Stomach (tissue), 9 donors: ENCODE results near the gene RHOH. TPM values are rescaled to one million over a fixed set of nuclear protein-coding genes. Genes with fewer than 3 reads are reported as not detected.

ENCODE experiments used
- DNase-seq, 2 donors: peaks; one replicate each; pipeline versions ENCODE4 v3.0.0 to v3.0.0-alpha.2; 2013 to 2019
- H3K27ac ChIP-seq, 5 donors: fragments of 200-600 bp in 4 of 5; sonication (generic) in 4 of 5; one replicate each; pipeline ENCODE4 v1.5.1; 2013 to 2019; ENCODE audit warnings: mild to moderate bottlenecking in 1 of 5, moderate library complexity in 1 of 5
- H3K27me3 ChIP-seq, 3 donors: fragments of 200-600 bp; sonication (generic); one replicate each; pipeline ENCODE4 v1.5.1; 2017 to 2019; ENCODE audit warnings: mixed run types in 1 of 3
- H3K36me3 ChIP-seq, 4 donors: fragments of 200-600 bp; sonication (generic); 1 replicate in 3 of 4; 2 replicates in 1 of 4; pipeline ENCODE4 v1.5.1; 2016 to 2019
- H3K4me1 ChIP-seq, 4 donors: fragments of 200-600 bp; sonication (generic); one replicate each; pipeline ENCODE4 v1.5.1; 2016 to 2019
- H3K4me3 ChIP-seq, 4 donors: fragments of 200-600 bp; sonication (generic) in 3 of 4; one replicate each; pipeline ENCODE4 v1.5.1; 2016 to 2019; ENCODE audit warnings: mild to moderate bottlenecking in 1 of 4
- H3K9me3 ChIP-seq, 4 donors: fragments of 200-600 bp; sonication (generic); one replicate each; pipeline ENCODE4 v1.5.1; 2016 to 2019
- CTCF ChIP-seq, 7 experiments: fragments of 450-650 bp in 4 of 7; fragments of 200-600 bp in 3 of 7; sonication (generic) in 3 of 7; IDR thresholded peaks; one replicate each; pipeline ENCODE4 v1.5.1; 2016 to 2019; ENCODE audit warnings: antibody characterized with exemption in 7 of 7, control low read depth in 2 of 7, mild to moderate bottlenecking in 1 of 7
- EP300 ChIP-seq: sonication (generic); formaldehyde crosslinking; IDR thresholded peaks from one replicate; pipeline ENCODE4 v1.6.1; 2017; ENCODE audit warnings: antibody characterized with exemption
- POLR2A ChIP-seq, 4 donors: fragments of 450-650 bp; IDR thresholded peaks; one replicate each; pipeline ENCODE4 v1.6.1; 2016; ENCODE audit warnings: antibody characterized with exemption in 4 of 4, control low read depth in 2 of 4, mild to moderate bottlenecking in 1 of 4, moderate library complexity in 1 of 4
- POLR2AphosphoS5 ChIP-seq, 3 donors: sonication (generic); formaldehyde crosslinking; IDR thresholded peaks; one replicate each; pipeline ENCODE4 v1.6.1; 2016; ENCODE audit warnings: antibody characterized with exemption in 3 of 3
- WGBS, 5 donors: extraction: QIAGEN DNeasy Blood & Tissue Kit in 3 of 5; methylation state at CpG; one replicate each; pipeline versions ENCODE4 v1.1.5 to v1.1.7; 2013 to 2018; 5-methylcytosine and 5-hydroxymethylcytosine counted together
- intact Hi-C: fragments of 100-400 bp; cut with DNase I; formaldehyde crosslinking; loops from one replicate; pipeline ENCODE4 v1.15.1; 2023; ENCODE audit warnings: low total_unique reads
- polyA plus RNA-seq, 3 donors: library from polyadenylated mRNA; stranded (reverse); fragments of 200-250 nt; gene quantifications; one replicate each; pipeline ENCODE4 v1.2.3, GENCODE V29; 2013
- total RNA-seq, 5 donors: library from RNA; depleted of rRNA; stranded (reverse); fragments of >200 nt; gene quantifications; one replicate each; pipeline versions ENCODE4 v1.1.0 to v1.2.3, GENCODE V29; 2014 to 2016
- donor health status: healthy with polysubstance abuse.
- donor health status: Bipolar disorder and iron deficiency.
- donor health status: healthy.

Gene RHOH
- total and polyA plus RNA-seq, 8 donors, result 1.3 to 7.5 (median 4.0) TPM

GRCh38 chr4:40182001-40182400, 14.8 kb upstream of the RHOH start:
- no peak for TF ChIP-seq POLR2A (IDR thresholded peaks at IDR 0.05)
- H3K36me3 ChIP-seq, result no peaks in the 10 kb centered on the region
- no peak overlapping the region for H3K4me3 ChIP-seq
- H3K27ac ChIP-seq, result no peak overlapping the region
- no peak for DNase-seq
- H3K27me3 ChIP-seq, result no peaks in the 10 kb centered on the region
- peaks cover 0 to 9% (median 0%) of the 10 kb centered on the region in 4 donors for H3K4me1 ChIP-seq
- intact Hi-C loops, result no loop called here
- H3K9me3 ChIP-seq, result no peaks in the 10 kb centered on the region
- WGBS, 5 donors, result 85 to 92% (median 87%) methylated on average over 4 of the region's 4 CpGs

GRCh38 chr4:40182954-40183353, 13.9 kb upstream of the RHOH start:
- no peaks in the 10 kb centered on the region for H3K36me3 ChIP-seq
- intact Hi-C loops, result no loop called here
- TF ChIP-seq EP300 (no peak), POLR2AphosphoS5 (IDR thresholded peaks at IDR 0.05) (no peak), POLR2A (IDR thresholded peaks at IDR 0.05) (no peak), CTCF (IDR thresholded peaks at IDR 0.05) (no peak)
- no peak for DNase-seq
- no peak overlapping the region for H3K27ac ChIP-seq
- no peak overlapping the region for H3K4me3 ChIP-seq
- no peaks in the 10 kb centered on the region for H3K27me3 ChIP-seq
- peaks cover 0 to 9% (median 0%) of the 10 kb centered on the region in 4 donors for H3K4me1 ChIP-seq
- H3K9me3 ChIP-seq, result no peaks in the 10 kb centered on the region
- 88 to 98% (median 93%) methylated on average over 3 of the region's 3 CpGs for WGBS, 5 donors

- TF ChIP-seq CTCF (IDR thresholded peaks at IDR 0.05) (no peak), EP300 (no peak), POLR2AphosphoS5 (IDR thresholded peaks at IDR 0.05) (no peak), POLR2A (IDR thresholded peaks at IDR 0.05) (no peak)
- intact Hi-C loops, result no loop called here
- 74 to 82% (median 79%) methylated on average over 12 of the region's 12 CpGs for WGBS, 5 donors
- Histone ChIP-seq H3K27ac (peak overlapping the region in 1 of 5 donors; percentile 4), H3K4me3 (no peak overlapping the region), H3K9me3 (no peaks in the 10 kb centered on the region), H3K4me1 (peaks cover 0 to under 1% (median 0%) of the 10 kb centered on the region in 4 donors), H3K27me3 (no peaks in the 10 kb centered on the region), H3K36me3 (no peaks in the 10 kb centered on the region)
- no peak for DNase-seq
These were observed 13.0 kb upstream of the RHOH start for GRCh38 chr4:40183615-40184411.

- Histone ChIP-seq H3K36me3 (no peaks in the 10 kb centered on the region), H3K4me1 (peaks cover 8 to 17% (median 12%) of the 10 kb centered on the region in 4 donors), H3K27ac (no peak overlapping the region), H3K4me3 (no peak overlapping the region), H3K9me3 (no peaks in the 10 kb centered on the region), H3K27me3 (no peaks in the 10 kb centered on the region)
- WGBS, 5 donors, result 82 to 90% (median 84%) methylated on average over 5 of the region's 5 CpGs
- DNase-seq, result no peak
- TF ChIP-seq CTCF (IDR thresholded peaks at IDR 0.05), result no peak
- no peak for TF ChIP-seq EP300
- no peak for TF ChIP-seq POLR2AphosphoS5 (IDR thresholded peaks at IDR 0.05)
- no peak for TF ChIP-seq POLR2A (IDR thresholded peaks at IDR 0.05)
- intact Hi-C loops, result no loop called here
These were observed 10.8 kb upstream of the RHOH start for GRCh38 chr4:40185830-40186664.
